Central memory CD8-positive, alpha-beta T cell (primary cell): ENCODE results near the gene TRDN.
"Not testable (repeated sequence)": the region's sequence is repeated elsewhere in the genome, so short reads cannot be mapped to it uniquely, and the experiment has no call there.

Experiments
- ATAC-seq: fragments of 150-1000 bp; cut with Tn5 transposase; replicated peaks from 2 replicates; pipeline ENCODE4 v1.10.0; 2022; ENCODE audit warnings: mild to moderate bottlenecking, moderate FRiP score, moderate number of reproducible peaks; ENCODE audit not compliant: poor library complexity, severe bottlenecking; ENCODE audit errors: extremely low read depth
- DNase-seq, 2 donors: peaks; one replicate each; pipeline ENCODE4 v3.0.0; 2021; ENCODE audit warnings: low spot score in 2 of 2
- H3K27ac Mint-ChIP-seq: one replicate; pipeline ENCODE4 v1.8.0; 2022; ENCODE audit warnings: low read depth, mild to moderate bottlenecking, moderate library complexity, mixed read lengths
- H3K27me3 Mint-ChIP-seq: one replicate; pipeline ENCODE4 v1.8.0; 2022; ENCODE audit warnings: mixed read lengths
- H3K36me3 Mint-ChIP-seq: one replicate; pipeline ENCODE4 v1.8.0; 2022; ENCODE audit warnings: mild to moderate bottlenecking, moderate library complexity, mixed read lengths; ENCODE audit not compliant: insufficient read depth
- H3K4me1 Mint-ChIP-seq: one replicate; pipeline ENCODE4 v1.8.0; 2022; ENCODE audit warnings: mixed read lengths
- H3K4me3 Mint-ChIP-seq: one replicate; pipeline ENCODE4 v1.8.0; 2022; ENCODE audit warnings: mild to moderate bottlenecking, moderate library complexity, mixed read lengths
- H3K9me3 Mint-ChIP-seq: one replicate; pipeline ENCODE4 v1.8.0; 2022; ENCODE audit warnings: mixed read lengths

TRDN gene

DNA sequence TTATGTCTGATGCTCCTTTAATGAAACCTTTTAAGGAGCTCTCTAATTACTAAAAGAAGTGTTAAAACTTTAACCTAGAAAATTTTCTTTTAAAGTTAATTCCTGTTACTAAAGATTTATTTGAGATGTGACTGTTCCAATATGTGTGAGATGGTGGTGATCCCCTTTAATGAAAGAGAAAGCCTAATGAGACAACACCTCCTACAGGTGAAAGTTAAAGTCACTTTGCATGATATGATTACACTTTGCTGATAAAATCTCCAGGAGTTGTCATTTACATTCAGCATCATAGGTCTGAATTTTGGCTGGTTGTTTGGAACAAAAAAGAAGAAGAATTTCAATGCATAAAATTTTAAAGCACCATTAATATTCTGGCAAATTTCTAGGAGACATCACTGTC is 307.4 kb downstream of the TRDN start:
- DNase-seq = no peak
- no peak overlapping the region for H3K4me3 Mint-ChIP-seq
- H3K9me3 Mint-ChIP-seq = peaks cover 9% of the 10 kb centered on the region
- H3K4me1 Mint-ChIP-seq = no peaks in the 10 kb centered on the region
- H3K36me3 Mint-ChIP-seq = no peaks in the 10 kb centered on the region
- H3K27me3 Mint-ChIP-seq = no peaks in the 10 kb centered on the region
- no peak for ATAC-seq
- H3K27ac Mint-ChIP-seq = no peak overlapping the region

- Mint-ChIP-seq H3K4me3 (no peak overlapping the region), H3K4me1 (no peaks in the 10 kb centered on the region), H3K27me3 (no peaks in the 10 kb centered on the region), H3K27ac (no peak overlapping the region), H3K36me3 (no peaks in the 10 kb centered on the region), H3K9me3 (peaks cover 15% of the 10 kb centered on the region)
- ATAC-seq (no peak), DNase-seq (no peak)
Measured at GRCh38 chr6:123323452-123324329, 313.1 kb downstream of the TRDN start.

GRCh38 chr6:123321020-123321419 is 315.7 kb downstream of the TRDN start:
- Mint-ChIP-seq H3K4me1 (no peaks in the 10 kb centered on the region), H3K27ac (no peak overlapping the region), H3K4me3 (no peak overlapping the region), H3K27me3 (no peaks in the 10 kb centered on the region), H3K9me3 (peaks cover 6% of the 10 kb centered on the region), H3K36me3 (no peaks in the 10 kb centered on the region)
- no peak for DNase-seq
- no peak for ATAC-seq

- Mint-ChIP-seq H3K27me3 (no peaks in the 10 kb centered on the region), H3K4me3 (no peak overlapping the region), H3K4me1 (no peaks in the 10 kb centered on the region), H3K9me3 (peaks cover under 1% of the 10 kb centered on the region), H3K27ac (no peak overlapping the region), H3K36me3 (no peaks in the 10 kb centered on the region)
- no peak for ATAC-seq
- no peak for DNase-seq
Measured at GRCh38 chr6:123316733-123317323, 319.9 kb downstream of the TRDN start.

DNA sequence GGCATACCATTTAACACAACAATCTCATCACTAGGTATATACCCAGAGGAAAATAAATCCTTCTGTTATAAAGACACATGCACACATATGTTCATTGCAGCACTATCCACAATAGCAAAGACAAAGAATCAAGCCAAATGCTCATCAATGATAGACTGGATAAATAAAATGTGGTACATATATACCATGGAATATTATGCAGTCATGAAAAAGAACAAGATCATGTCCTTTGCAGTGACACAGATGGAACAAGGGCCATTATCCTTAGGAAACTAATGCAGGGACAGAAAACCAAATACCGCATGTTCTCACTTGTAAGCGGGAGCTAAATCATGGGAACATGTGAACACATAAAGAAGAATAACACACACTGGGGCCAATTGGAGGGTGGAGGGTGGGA is 322.3 kb downstream of the TRDN start:
- not testable (repeated sequence) for H3K27me3 Mint-ChIP-seq, H3K36me3 Mint-ChIP-seq, H3K4me3 Mint-ChIP-seq, H3K27ac Mint-ChIP-seq, ATAC-seq, DNase-seq, H3K4me1 Mint-ChIP-seq
- peaks cover 13% of the 10 kb centered on the region for H3K9me3 Mint-ChIP-seq

DNA sequence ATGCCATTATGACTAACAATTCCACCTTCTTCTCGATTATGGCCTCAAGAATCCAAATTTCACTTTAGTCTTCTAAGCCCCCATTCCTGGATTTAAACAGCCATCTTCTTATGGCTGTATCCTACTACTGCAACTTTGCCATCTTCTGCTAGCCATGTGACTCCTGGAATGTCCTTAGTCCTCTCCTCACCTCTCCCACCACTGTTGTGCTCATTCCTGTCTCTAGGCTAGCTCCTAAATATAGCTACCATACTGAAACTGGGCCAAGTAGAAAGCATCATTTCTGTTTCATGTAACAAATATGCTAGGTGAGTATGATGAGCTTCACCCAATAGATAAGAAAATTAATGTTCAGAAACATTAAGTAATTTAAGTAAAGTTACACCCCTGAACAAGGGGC is 327.6 kb downstream of the TRDN start:
- Mint-ChIP-seq H3K36me3 (no peaks in the 10 kb centered on the region), H3K27me3 (no peaks in the 10 kb centered on the region), H3K27ac (no peak overlapping the region), H3K4me3 (no peak overlapping the region), H3K9me3 (peaks cover 23% of the 10 kb centered on the region), H3K4me1 (no peaks in the 10 kb centered on the region)
- no peak for DNase-seq
- no peak for ATAC-seq

- Mint-ChIP-seq H3K9me3 (peaks cover 24% of the 10 kb centered on the region), H3K4me3 (no peak overlapping the region), H3K4me1 (no peaks in the 10 kb centered on the region), H3K36me3 (no peaks in the 10 kb centered on the region), H3K27me3 (no peaks in the 10 kb centered on the region), H3K27ac (no peak overlapping the region)
- DNase-seq = no peak
- ATAC-seq = no peak
Measured at GRCh38 chr6:123306334-123306733, 330.4 kb downstream of the TRDN start.

DNA sequence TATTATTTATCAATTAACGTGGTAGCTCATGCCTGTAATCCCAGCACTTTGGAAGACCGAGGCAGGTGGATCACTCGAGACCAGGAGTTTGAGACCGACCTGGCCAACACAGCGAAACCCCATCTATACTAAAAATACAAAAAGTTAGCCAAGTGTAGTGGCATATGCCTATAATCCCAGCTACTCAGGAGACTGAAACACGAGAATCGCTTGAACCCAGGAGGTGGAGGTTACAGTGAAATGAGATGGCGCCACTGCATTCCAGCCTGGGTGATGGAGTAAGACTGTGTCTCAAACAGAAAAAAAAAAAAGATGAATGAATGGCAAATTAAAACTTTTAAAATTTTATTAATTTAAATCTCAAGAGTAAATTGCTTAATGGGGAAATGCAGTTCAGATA is 341.1 kb downstream of the TRDN start:
- DNase-seq (no peak), ATAC-seq (no peak)
- Mint-ChIP-seq H3K27ac (no peak overlapping the region), H3K4me3 (no peak overlapping the region), H3K9me3 (peaks cover 10% of the 10 kb centered on the region), H3K36me3 (no peaks in the 10 kb centered on the region), H3K27me3 (no peaks in the 10 kb centered on the region), H3K4me1 (no peaks in the 10 kb centered on the region)

DNA sequence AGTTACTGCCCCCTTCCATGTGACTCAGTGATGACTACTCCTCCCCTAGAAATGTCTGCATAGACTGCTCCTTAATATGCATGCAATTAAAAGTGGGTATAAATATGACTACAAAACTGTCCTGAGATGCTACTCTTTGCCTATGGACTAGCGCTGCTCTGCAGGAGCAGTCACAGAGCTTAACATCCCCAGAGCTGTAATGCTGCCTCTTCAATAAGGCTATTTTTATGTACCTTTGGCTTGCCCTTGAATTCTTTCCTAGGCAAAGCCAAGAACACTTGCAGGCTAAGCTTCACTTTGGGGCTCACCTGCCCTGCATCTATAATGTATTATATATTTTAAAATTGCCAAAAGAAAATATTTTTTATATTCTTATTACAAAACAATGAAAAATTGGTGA is 341.6 kb downstream of the TRDN start:
- Mint-ChIP-seq H3K4me1 (no peaks in the 10 kb centered on the region), H3K27ac (no peak overlapping the region), H3K9me3 (peaks cover 10% of the 10 kb centered on the region), H3K36me3 (no peaks in the 10 kb centered on the region), H3K4me3 (no peak overlapping the region), H3K27me3 (no peaks in the 10 kb centered on the region)
- ATAC-seq (no peak), DNase-seq (no peak)

- DNase-seq = no peak
- Mint-ChIP-seq H3K4me1 (no peaks in the 10 kb centered on the region), H3K27ac (no peak overlapping the region), H3K9me3 (peaks cover 6% of the 10 kb centered on the region), H3K27me3 (no peaks in the 10 kb centered on the region), H3K36me3 (no peaks in the 10 kb centered on the region), H3K4me3 (no peak overlapping the region)
- no peak for ATAC-seq
Measured at GRCh38 chr6:123288649-123289048, 348.1 kb downstream of the TRDN start.

DNA sequence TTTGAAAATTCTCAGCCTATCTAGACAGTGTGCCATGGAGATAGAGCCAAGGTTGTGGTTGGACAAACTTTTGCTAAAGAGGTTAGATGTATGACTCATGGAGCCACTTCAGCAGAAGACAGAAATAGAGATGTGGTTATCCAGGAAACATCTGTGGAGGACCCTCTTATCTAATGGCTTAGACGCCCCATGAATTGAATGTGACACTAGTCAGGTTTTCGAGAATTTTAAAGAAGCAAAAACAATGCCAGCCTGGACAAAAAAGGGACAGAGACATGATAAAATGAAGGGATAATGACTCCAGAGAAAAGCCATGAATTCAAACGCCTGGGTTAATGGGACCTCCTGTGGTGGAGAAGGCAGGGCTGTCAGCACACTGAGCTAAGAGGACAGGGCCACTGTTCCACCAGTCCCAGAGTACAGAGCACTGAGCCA is 360.2 kb downstream of the TRDN start:
- Mint-ChIP-seq H3K4me3 (no peak overlapping the region), H3K9me3 (peaks cover 21% of the 10 kb centered on the region), H3K36me3 (no peaks in the 10 kb centered on the region), H3K27ac (no peak overlapping the region), H3K4me1 (no peaks in the 10 kb centered on the region), H3K27me3 (no peaks in the 10 kb centered on the region)
- ATAC-seq (no peak), DNase-seq (no peak)

DNA sequence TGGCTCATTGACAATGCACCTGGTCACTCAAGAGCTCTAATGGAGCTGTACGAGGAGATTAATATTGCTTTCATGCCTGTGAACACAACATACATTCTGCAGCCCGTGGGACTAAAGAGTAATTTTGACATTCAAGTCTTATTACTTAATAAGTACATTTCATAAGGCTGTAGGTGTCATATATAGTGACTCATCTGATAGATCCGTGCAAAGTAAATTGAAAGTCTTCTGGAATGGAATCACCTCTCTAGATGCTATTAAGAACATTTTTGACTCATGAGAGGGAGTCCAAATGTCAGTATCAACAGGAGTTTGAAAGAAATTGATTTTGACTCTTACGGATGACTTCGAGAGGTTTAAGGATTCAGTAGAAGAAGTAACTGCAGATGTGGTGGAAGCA is 372.8 kb downstream of the TRDN start:
- no peak for ATAC-seq
- Mint-ChIP-seq H3K27ac (no peak overlapping the region), H3K4me1 (no peaks in the 10 kb centered on the region), H3K36me3 (no peaks in the 10 kb centered on the region), H3K9me3 (peaks cover 9% of the 10 kb centered on the region), H3K4me3 (no peak overlapping the region), H3K27me3 (no peaks in the 10 kb centered on the region)
- no peak for DNase-seq

DNA sequence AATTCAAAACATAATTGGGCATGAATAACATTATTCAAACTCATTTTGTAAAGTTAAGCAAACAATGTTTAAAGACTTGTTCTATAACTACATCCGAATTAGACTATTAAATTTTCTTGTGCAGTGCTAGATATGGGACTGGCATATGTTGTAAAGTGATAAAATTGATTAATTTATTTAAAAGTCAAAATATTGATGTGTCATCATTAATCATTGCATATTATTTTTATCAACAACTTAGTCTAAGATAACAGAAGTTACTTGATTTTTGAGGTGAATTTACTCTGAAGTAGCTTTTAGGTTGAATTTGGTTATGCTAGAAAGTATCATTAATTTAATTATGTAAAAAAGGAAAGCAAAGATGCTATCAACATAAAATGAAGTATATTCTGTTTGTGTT is 396.1 kb downstream of the TRDN start:
- no peak overlapping the region for H3K27ac Mint-ChIP-seq
- H3K4me3 Mint-ChIP-seq = no peak overlapping the region
- H3K27me3 Mint-ChIP-seq = no peaks in the 10 kb centered on the region
- ATAC-seq (no peak), DNase-seq (no peak)
- H3K4me1 Mint-ChIP-seq = no peaks in the 10 kb centered on the region
- H3K36me3 Mint-ChIP-seq = no peaks in the 10 kb centered on the region
- peaks cover 23% of the 10 kb centered on the region for H3K9me3 Mint-ChIP-seq
